Neural crest cell (in vitro differentiated cells): ENCODE data around the gene SPSB4. TPM values are rescaled to one million over a fixed set of nuclear protein-coding genes. Genes with fewer than 3 reads are reported as not detected.
A peak's percentile ranks its signal among the peaks of the same experiment; 100 is the strongest.

ENCODE experiments used
- DNase-seq: peaks from one replicate; pipeline ENCODE4 v3.0.0; 2021; ENCODE audit warnings: low read depth, mixed read lengths, low spot score
- H3K27ac Mint-ChIP-seq: one replicate; pipeline ENCODE4 v1.8.0; 2021; ENCODE audit warnings: mild to moderate bottlenecking, mixed read lengths; ENCODE audit not compliant: unreplicated experiment
- H3K27me3 Mint-ChIP-seq: 2 replicates; pipeline ENCODE4 v1.8.0; 2021; ENCODE audit warnings: low read depth, mild to moderate bottlenecking, mixed read lengths
- H3K36me3 Mint-ChIP-seq: 2 replicates; pipeline ENCODE4 v1.8.0; 2021; ENCODE audit warnings: low read depth, mild to moderate bottlenecking, mixed read lengths
- H3K4me1 Mint-ChIP-seq: 2 replicates; pipeline ENCODE4 v1.8.0; 2021; ENCODE audit warnings: mixed read lengths
- H3K4me3 Mint-ChIP-seq: one replicate; pipeline ENCODE4 v1.8.0; 2021; ENCODE audit warnings: mild to moderate bottlenecking, mixed read lengths
- H3K9me3 Mint-ChIP-seq: 2 replicates; pipeline ENCODE4 v1.8.0; 2021; ENCODE audit warnings: mixed read lengths
- CTCF ChIP-seq: fragments of 200-600 bp; sonication (generic); conservative IDR thresholded peaks from 2 replicates; pipeline ENCODE4 v1.5.0; 2021; ENCODE audit warnings: antibody characterized with exemption, mild to moderate bottlenecking
- total RNA-seq: library from RNA; stranded (reverse); gene quantifications from 2 replicates; pipeline ENCODE4 v1.2.1, GENCODE V29; 2021

Gene SPSB4
- total RNA-seq, 1 donor from 2014 or later: 35.1 TPM

GRCh38 chr3:141093971-141094684 is 43.0 kb downstream of the SPSB4 start:
- Mint-ChIP-seq H3K9me3 (no peaks in the 10 kb centered on the region), H3K4me1 (peaks cover 66% of the 10 kb centered on the region), H3K4me3 (peak overlapping the region; percentile 54), H3K27me3 (no peaks in the 10 kb centered on the region), H3K27ac (peak overlapping the region; percentile 88), H3K36me3 (peaks cover 7% of the 10 kb centered on the region)
- no peak for DNase-seq
- TF ChIP-seq CTCF: no peak

GRCh38 chr3:141094790-141095545 is 43.8 kb downstream of the SPSB4 start:
- peak overlapping the region; percentile 98 for H3K27ac Mint-ChIP-seq
- peaks cover 61% of the 10 kb centered on the region for H3K4me1 Mint-ChIP-seq
- H3K4me3 Mint-ChIP-seq: peak overlapping the region; percentile 84
- no peak for TF ChIP-seq CTCF
- H3K27me3 Mint-ChIP-seq: no peaks in the 10 kb centered on the region
- peak; percentile 43 for DNase-seq
- peaks cover under 1% of the 10 kb centered on the region for H3K9me3 Mint-ChIP-seq
- peaks cover 10% of the 10 kb centered on the region for H3K36me3 Mint-ChIP-seq

GRCh38 chr3:141095546-141095937 is 44.4 kb downstream of the SPSB4 start:
- peak overlapping the region; percentile 84 for H3K4me3 Mint-ChIP-seq

GRCh38 chr3:141096164-141096563 is 45.0 kb downstream of the SPSB4 start:
- H3K36me3 Mint-ChIP-seq: peaks cover 13% of the 10 kb centered on the region
- H3K9me3 Mint-ChIP-seq: peaks cover 3% of the 10 kb centered on the region
- TF ChIP-seq CTCF: no peak
- peaks cover 49% of the 10 kb centered on the region for H3K4me1 Mint-ChIP-seq
- DNase-seq: no peak
- peak overlapping the region; percentile 5 for H3K4me3 Mint-ChIP-seq
- peak overlapping the region; percentile 97 for H3K27ac Mint-ChIP-seq
- no peaks in the 10 kb centered on the region for H3K27me3 Mint-ChIP-seq

More at GRCh38 chr3:141095546-141095937, 44.4 kb downstream of the SPSB4 start:
- DNase-seq: no peak
- TF ChIP-seq CTCF: no peak
- Mint-ChIP-seq H3K4me1 (peaks cover 56% of the 10 kb centered on the region), H3K36me3 (peaks cover 13% of the 10 kb centered on the region), H3K27me3 (no peaks in the 10 kb centered on the region), H3K27ac (peak overlapping the region; percentile 97), H3K9me3 (peaks cover 3% of the 10 kb centered on the region)

- no peak overlapping the region for H3K27ac Mint-ChIP-seq
- H3K27me3 Mint-ChIP-seq: no peaks in the 10 kb centered on the region
- H3K36me3 Mint-ChIP-seq: peaks cover 15% of the 10 kb centered on the region
- H3K4me3 Mint-ChIP-seq: no peak overlapping the region
- no peak for DNase-seq
- no peak for TF ChIP-seq CTCF
- peaks cover 3% of the 10 kb centered on the region for H3K9me3 Mint-ChIP-seq
- peaks cover 47% of the 10 kb centered on the region for H3K4me1 Mint-ChIP-seq
Measured at GRCh38 chr3:141096981-141097380, 45.8 kb downstream of the SPSB4 start.
